PFSK-1 (cell line): Measurements from ENCODE around the gene DNAJC25. TPM values are rescaled to one million over a fixed set of nuclear protein-coding genes. Genes with fewer than 3 reads are reported as not detected.

Experiments
- FOXP2 ChIP-seq: optimal IDR thresholded peaks from 2 replicates; pipeline ENCODE3; 2011; ENCODE audit warnings: borderline replicate concordance, control low read depth, inconsistent platforms; ENCODE audit not compliant: insufficient read depth; ENCODE audit errors: extremely low read length, extremely low read depth
- POLR2AphosphoS5 ChIP-seq: IDR thresholded peaks from 2 replicates; pipeline ENCODE4 v1.6.1; 2012; ENCODE audit warnings: low read depth, mild to moderate bottlenecking, control low read depth, low read length, moderate library complexity
- SIN3A ChIP-seq: IDR thresholded peaks from 2 replicates; pipeline ENCODE4 v1.6.1; 2012; ENCODE audit warnings: mild to moderate bottlenecking, low read length, moderate library complexity, borderline replicate concordance; ENCODE audit not compliant: insufficient read depth
- TAF1 ChIP-seq: IDR thresholded peaks from 2 replicates; pipeline ENCODE4 v1.6.1; 2012; ENCODE audit warnings: low read length, control low read depth, borderline replicate concordance; ENCODE audit not compliant: insufficient read depth
- polyA plus RNA-seq: library from polyadenylated mRNA; unstranded; fragments of >200 nt; gene quantifications from one replicate; pipeline ENCODE4 v1.2.1, GENCODE V29; 2012; ENCODE audit warnings: low read depth, missing spikeins; ENCODE audit not compliant: insufficient read length
- TF ChIP-seq, protein P1 (sequence below), 2 experiments: IDR thresholded peaks; 2 replicates each; pipeline versions ENCODE4 v1.6.1 to v1.8.0; 2011 to 2012; ENCODE audit warnings: low read depth in 2 of 2, low read length in 2 of 2, control low read depth in 1 of 2, inconsistent platforms in 1 of 2, mild to moderate bottlenecking in 1 of 2, moderate library complexity in 1 of 2; ENCODE audit not compliant: insufficient read depth in 1 of 2

The DNAJC25 gene
- polyA plus RNA-seq = 3.1 TPM

DNA sequence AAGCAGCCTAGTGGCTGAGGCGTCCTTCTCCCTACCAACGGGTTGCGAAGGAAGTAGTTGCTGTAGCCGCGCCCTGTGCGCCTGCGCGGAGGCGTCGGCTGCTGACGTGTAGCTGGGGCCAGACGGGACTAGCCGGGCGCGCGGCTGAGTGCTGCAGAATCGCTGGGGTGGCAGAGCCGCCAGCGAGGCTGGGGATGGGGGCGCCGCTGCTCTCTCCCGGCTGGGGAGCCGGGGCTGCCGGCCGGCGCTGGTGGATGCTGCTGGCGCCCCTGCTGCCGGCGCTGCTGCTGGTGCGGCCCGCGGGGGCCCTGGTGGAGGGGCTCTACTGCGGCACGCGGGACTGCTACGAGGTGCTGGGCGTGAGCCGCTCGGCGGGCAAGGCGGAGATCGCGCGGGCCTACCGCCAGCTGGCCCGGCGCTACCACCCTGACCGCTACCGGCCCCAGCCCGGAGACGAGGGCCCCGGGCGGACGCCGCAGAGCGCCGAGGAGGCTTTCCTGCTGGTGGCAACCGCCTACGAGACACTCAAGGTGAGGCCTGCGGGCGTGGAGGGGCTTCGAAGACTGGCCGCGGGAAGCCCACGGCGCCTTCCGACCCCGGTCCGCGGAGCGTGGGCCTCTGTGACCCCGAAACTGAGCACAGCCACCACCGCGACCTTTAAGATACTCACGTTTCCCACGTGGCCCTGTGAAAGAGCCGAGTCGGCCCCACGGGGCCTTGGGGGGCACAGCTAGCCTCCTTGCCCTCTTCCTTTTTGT lies at the start of gene DNAJC25:
TSS of gene DNAJC25 (plus strand) at position 121 of the 758 bp plus-strand sequence. CDS start at position 195, 74 bp downstream.
- TF ChIP-seq TAF1 (peak; percentile 90), FOXP2 (peak; percentile 89), POLR2AphosphoS5 (peak; percentile 95), SIN3A (no peak)
- TF ChIP-seq, protein P1, sequence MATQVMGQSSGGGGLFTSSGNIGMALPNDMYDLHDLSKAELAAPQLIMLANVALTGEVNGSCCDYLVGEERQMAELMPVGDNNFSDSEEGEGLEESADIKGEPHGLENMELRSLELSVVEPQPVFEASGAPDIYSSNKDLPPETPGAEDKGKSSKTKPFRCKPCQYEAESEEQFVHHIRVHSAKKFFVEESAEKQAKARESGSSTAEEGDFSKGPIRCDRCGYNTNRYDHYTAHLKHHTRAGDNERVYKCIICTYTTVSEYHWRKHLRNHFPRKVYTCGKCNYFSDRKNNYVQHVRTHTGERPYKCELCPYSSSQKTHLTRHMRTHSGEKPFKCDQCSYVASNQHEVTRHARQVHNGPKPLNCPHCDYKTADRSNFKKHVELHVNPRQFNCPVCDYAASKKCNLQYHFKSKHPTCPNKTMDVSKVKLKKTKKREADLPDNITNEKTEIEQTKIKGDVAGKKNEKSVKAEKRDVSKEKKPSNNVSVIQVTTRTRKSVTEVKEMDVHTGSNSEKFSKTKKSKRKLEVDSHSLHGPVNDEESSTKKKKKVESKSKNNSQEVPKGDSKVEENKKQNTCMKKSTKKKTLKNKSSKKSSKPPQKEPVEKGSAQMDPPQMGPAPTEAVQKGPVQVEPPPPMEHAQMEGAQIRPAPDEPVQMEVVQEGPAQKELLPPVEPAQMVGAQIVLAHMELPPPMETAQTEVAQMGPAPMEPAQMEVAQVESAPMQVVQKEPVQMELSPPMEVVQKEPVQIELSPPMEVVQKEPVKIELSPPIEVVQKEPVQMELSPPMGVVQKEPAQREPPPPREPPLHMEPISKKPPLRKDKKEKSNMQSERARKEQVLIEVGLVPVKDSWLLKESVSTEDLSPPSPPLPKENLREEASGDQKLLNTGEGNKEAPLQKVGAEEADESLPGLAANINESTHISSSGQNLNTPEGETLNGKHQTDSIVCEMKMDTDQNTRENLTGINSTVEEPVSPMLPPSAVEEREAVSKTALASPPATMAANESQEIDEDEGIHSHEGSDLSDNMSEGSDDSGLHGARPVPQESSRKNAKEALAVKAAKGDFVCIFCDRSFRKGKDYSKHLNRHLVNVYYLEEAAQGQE (IDR thresholded peaks at IDR 0.05; ENCODE audit: insufficient read depth in 1 of 2, low read depth in 2 of 2, low read length in 2 of 2) = no peak; a peak in 1 of 4 replicates

DNA sequence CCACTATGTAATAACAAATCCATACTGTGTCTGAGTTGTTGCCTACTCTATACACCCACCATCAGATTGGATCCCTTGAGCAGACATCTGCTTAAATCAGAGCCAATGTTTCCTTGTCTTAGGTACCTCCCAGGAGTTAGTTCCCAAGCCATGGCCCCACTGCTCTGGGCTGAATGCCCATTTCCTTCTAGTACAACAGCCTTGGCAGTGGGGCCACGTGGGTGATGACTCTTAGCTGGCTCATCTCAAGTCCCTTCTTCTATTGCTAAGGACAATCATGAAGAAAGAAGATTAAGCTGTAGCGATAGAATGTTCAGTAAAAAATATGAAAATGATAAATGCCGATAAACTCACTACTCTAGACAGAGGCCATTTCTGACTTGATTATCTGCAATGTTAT lies 48.2 kb upstream of the DNAJC25 start:
- TF ChIP-seq FOXP2 (no peak), POLR2AphosphoS5 (no peak), TAF1 (no peak), SIN3A (no peak)
- TF ChIP-seq, protein P1 (IDR thresholded peaks at IDR 0.05; ENCODE audit: insufficient read depth in 1 of 2, low read depth in 2 of 2, low read length in 2 of 2) = no peak

DNA sequence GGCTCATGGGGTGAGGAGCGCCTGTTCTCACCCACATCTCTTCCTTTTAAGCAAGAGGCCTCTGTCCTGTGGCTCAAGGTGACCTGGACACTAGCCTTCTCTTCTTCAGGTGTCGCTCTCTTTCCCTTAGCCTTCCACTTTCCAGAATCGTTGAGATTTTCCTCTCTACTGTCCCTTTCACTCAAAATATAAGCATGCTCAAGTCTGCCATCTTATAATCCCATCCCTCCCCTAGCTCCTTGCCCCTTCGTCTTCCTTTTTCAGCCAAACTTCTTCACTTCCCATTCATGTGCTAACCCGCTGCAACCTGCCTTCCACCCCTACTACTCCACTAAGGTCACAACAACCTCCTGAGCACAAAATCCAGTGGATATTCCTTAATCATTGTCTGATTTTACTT lies 44.8 kb upstream of the DNAJC25 start:
- TF ChIP-seq, protein P1 (IDR thresholded peaks at IDR 0.05; ENCODE audit: insufficient read depth in 1 of 2, low read depth in 2 of 2, low read length in 2 of 2) = no peak
- TF ChIP-seq SIN3A (no peak), FOXP2 (no peak), TAF1 (no peak), POLR2AphosphoS5 (no peak)

DNA sequence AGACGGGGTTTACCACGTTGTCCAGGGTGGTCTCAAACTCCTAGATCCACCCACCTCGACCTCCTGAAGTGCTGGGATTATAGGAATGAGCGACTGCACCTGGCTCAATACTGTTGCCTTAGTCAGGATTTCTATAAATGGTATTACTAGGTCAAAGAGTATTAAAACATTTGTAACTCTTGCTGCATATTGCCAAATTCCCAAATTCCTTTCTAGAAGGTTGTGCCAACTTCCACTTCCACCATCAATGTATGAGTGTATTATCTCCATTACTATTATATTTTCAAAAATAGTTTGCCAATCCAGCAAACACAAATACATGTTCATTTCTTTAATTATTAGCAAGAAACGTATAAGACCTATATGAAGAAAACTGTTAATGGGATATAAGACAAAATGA lies 42.3 kb upstream of the DNAJC25 start:
- TF ChIP-seq, protein P1 (IDR thresholded peaks at IDR 0.05; ENCODE audit: insufficient read depth in 1 of 2, low read depth in 2 of 2, low read length in 2 of 2) = no peak
- TF ChIP-seq TAF1 (no peak), SIN3A (no peak), FOXP2 (no peak), POLR2AphosphoS5 (no peak)
